Endothelial cell (in vitro differentiated cells): Measurements from ENCODE around the gene RSF1. TPM values are rescaled to one million over a fixed set of nuclear protein-coding genes. Genes with fewer than 3 reads are reported as not detected.

Experiments
- DNase-seq: peaks from one replicate; pipeline ENCODE4 v3.0.0; 2021; ENCODE audit warnings: low spot score
- H3K27ac Mint-ChIP-seq: one replicate; pipeline ENCODE4 v1.8.0; 2021; ENCODE audit warnings: mixed read lengths, inconsistent platforms; ENCODE audit not compliant: unreplicated experiment
- H3K27me3 Mint-ChIP-seq: one replicate; pipeline ENCODE4 v1.8.0; 2021; ENCODE audit warnings: mild to moderate bottlenecking, moderate library complexity, mixed read lengths, inconsistent platforms; ENCODE audit not compliant: unreplicated experiment
- H3K36me3 Mint-ChIP-seq: one replicate; pipeline ENCODE4 v1.8.0; 2021; ENCODE audit warnings: mild to moderate bottlenecking, low read depth, mixed read lengths, inconsistent platforms; ENCODE audit not compliant: unreplicated experiment
- H3K4me1 Mint-ChIP-seq: one replicate; pipeline ENCODE4 v1.8.0; 2021; ENCODE audit warnings: mild to moderate bottlenecking, mixed read lengths, inconsistent platforms; ENCODE audit not compliant: unreplicated experiment
- H3K4me3 Mint-ChIP-seq: one replicate; pipeline ENCODE4 v1.8.0; 2021; ENCODE audit warnings: mild to moderate bottlenecking, mixed read lengths, inconsistent platforms; ENCODE audit not compliant: unreplicated experiment
- H3K9me3 Mint-ChIP-seq: one replicate; pipeline ENCODE4 v1.8.0; 2021; ENCODE audit warnings: mixed read lengths, inconsistent platforms; ENCODE audit not compliant: unreplicated experiment
- total RNA-seq: library from RNA; stranded (reverse); fragmentation: NEBNext Ultra II Directional; extraction: Animal tissue kit (Norgen Biotek cat#: 25700); gene quantifications from one replicate; pipeline ENCODE4 v1.2.1, GENCODE V29; 2021; ENCODE audit not compliant: unreplicated experiment
- TF ChIP-seq, protein P1 (sequence below): fragments of 200-600 bp; sonication (generic); IDR thresholded peaks from one replicate; pipeline ENCODE4 v1.5.0; 2021; ENCODE audit warnings: antibody characterized with exemption; ENCODE audit not compliant: unreplicated experiment

Gene RSF1
- total RNA-seq, 1 donor from 2014 or later = 73.7 TPM

DNA sequence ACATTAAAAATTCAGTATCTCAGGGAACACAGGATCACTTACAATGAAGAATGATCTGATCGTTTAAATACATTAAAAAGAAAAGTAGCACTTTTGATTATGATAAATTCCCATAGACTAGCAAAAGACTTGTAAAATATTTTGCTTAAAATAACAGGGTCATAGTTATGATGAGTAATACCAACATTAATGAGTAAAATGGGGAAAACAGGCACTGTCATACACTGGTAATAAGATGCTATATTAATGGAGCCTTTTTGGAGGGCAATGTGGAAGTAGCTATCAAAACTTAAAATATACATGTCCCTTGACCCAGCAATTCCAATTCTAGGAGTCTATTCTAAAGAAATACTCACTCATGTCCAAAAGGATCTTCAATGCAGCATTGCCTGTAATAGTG is 121.1 kb downstream of the RSF1 start:
- Mint-ChIP-seq H3K27ac (no peak overlapping the region), H3K4me1 (peaks cover 6% of the 10 kb centered on the region), H3K36me3 (peaks cover 19% of the 10 kb centered on the region), H3K9me3 (no peaks in the 10 kb centered on the region), H3K27me3 (peaks cover 2% of the 10 kb centered on the region), H3K4me3 (no peak overlapping the region)
- TF ChIP-seq, protein P1, sequence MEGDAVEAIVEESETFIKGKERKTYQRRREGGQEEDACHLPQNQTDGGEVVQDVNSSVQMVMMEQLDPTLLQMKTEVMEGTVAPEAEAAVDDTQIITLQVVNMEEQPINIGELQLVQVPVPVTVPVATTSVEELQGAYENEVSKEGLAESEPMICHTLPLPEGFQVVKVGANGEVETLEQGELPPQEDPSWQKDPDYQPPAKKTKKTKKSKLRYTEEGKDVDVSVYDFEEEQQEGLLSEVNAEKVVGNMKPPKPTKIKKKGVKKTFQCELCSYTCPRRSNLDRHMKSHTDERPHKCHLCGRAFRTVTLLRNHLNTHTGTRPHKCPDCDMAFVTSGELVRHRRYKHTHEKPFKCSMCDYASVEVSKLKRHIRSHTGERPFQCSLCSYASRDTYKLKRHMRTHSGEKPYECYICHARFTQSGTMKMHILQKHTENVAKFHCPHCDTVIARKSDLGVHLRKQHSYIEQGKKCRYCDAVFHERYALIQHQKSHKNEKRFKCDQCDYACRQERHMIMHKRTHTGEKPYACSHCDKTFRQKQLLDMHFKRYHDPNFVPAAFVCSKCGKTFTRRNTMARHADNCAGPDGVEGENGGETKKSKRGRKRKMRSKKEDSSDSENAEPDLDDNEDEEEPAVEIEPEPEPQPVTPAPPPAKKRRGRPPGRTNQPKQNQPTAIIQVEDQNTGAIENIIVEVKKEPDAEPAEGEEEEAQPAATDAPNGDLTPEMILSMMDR = no peak
- no peak for DNase-seq

DNA sequence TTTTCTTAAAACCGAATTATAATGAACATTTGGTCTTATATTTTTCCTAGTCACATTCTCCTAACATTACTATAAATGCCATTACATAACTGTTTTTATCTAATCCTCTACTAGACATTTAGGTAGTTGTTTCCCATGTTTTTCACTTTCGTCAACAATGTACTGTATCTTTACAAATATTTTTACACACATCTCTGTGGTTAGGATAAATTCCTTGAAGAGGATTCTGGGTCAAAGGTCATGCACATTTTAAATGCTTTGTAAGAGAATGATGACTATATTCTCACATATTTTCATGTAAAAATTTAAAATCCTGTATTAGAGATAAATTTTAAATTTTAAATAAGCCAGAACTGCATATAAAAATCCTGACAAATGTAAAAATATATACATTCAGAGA is 121.6 kb downstream of the RSF1 start:
- Mint-ChIP-seq H3K4me1 (peaks cover 6% of the 10 kb centered on the region), H3K27me3 (peaks cover 2% of the 10 kb centered on the region), H3K4me3 (no peak overlapping the region), H3K9me3 (no peaks in the 10 kb centered on the region), H3K27ac (no peak overlapping the region), H3K36me3 (peaks cover 16% of the 10 kb centered on the region)
- DNase-seq = no peak
- TF ChIP-seq, protein P1 = no peak

- H3K9me3 Mint-ChIP-seq = no peaks in the 10 kb centered on the region
- DNase-seq = no peak
- TF ChIP-seq, protein P1 = no peak
- H3K4me1 Mint-ChIP-seq = peaks cover 6% of the 10 kb centered on the region
- peaks cover 21% of the 10 kb centered on the region for H3K36me3 Mint-ChIP-seq
- H3K27me3 Mint-ChIP-seq = peaks cover 2% of the 10 kb centered on the region
- H3K4me3 Mint-ChIP-seq = no peak overlapping the region
- no peak overlapping the region for H3K27ac Mint-ChIP-seq
Measured at GRCh38 chr11:77697865-77698264, 122.7 kb downstream of the RSF1 start.

DNA sequence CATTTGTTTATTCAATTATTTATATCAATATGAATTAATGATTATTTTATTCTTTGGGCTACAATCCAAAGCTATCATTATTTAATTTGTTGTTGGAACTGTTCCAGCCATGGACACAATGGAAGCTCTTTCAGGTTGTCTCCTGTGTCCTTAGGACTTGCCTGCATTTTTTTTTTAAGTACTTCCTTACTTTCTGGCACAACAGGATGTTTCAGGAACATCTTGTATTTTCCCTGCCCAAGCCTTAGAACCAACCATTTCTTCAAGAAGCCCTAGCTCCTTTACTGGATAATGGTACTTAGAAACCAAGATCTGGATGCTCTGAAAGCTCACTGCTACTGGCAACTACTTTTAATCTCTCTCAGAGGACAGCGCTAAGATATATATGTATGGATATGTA is 125.1 kb downstream of the RSF1 start:
- peaks cover 16% of the 10 kb centered on the region for H3K36me3 Mint-ChIP-seq
- no peak for DNase-seq
- H3K27ac Mint-ChIP-seq = peak overlapping the region; percentile 90

DNA sequence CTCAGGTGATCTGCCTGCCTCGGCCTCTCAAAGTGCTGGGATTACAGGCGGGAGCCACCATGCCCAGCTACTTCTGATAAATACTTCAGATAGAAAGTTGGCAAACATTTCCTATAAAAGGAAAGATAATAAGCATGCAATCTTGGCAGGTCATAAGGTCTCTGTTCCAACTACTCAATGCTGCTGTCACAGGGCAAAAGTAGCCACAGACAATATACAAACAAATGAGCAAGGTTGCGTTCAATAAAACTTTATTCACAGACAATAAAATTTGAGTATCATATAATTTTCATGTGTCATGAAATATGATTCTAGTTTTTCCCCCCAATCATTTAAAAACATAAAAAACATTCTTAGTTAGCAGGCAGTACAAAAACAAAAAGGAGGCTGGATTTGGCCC is 129.9 kb downstream of the RSF1 start:
- H3K4me3 Mint-ChIP-seq = no peak overlapping the region
- no peaks in the 10 kb centered on the region for H3K9me3 Mint-ChIP-seq
- DNase-seq = no peak
- peaks cover 28% of the 10 kb centered on the region for H3K36me3 Mint-ChIP-seq
- no peak overlapping the region for H3K27ac Mint-ChIP-seq
- peaks cover 3% of the 10 kb centered on the region for H3K4me1 Mint-ChIP-seq
- peaks cover 2% of the 10 kb centered on the region for H3K27me3 Mint-ChIP-seq
- TF ChIP-seq, protein P1 = no peak

More for the DNA sequence above, 125.1 kb downstream of the RSF1 start:
- peaks cover 2% of the 10 kb centered on the region for H3K27me3 Mint-ChIP-seq
- no peaks in the 10 kb centered on the region for H3K9me3 Mint-ChIP-seq
- TF ChIP-seq, protein P1 = no peak
- H3K4me3 Mint-ChIP-seq = no peak overlapping the region
- H3K4me1 Mint-ChIP-seq = peaks cover 6% of the 10 kb centered on the region
